ENCODE data around the gene UBE3B.

- TF ChIP-seq EZH2 (IDR thresholded peaks at IDR 0.05; ENCODE audit: low read length) = no peak
- no peak for TF ChIP-seq CTCF (optimal IDR thresholded peaks at IDR 0.05 in 1 of 3, IDR thresholded peaks at IDR 0.05 in 1 of 3, conservative IDR thresholded peaks at IDR 0.05 in 1 of 3; ENCODE audit: extremely low read depth in 1 of 3, insufficient read depth in 2 of 3, low read length in 3 of 3)
These were observed 14.2 kb downstream of the UBE3B start for GRCh38 chr12:109491671-109492070.
